Choroid plexus epithelial cell (primary cell): ENCODE measurements around the gene ABHD2.

Experiments
- DNase-seq: peaks from one replicate; pipeline ENCODE4 v3.0.0-alpha.2; 2010; ENCODE audit warnings: low read depth
- H3K4me3 ChIP-seq: 2 replicates; pipeline ENCODE4 v1.5.1; 2011; ENCODE audit warnings: low read depth, mild to moderate bottlenecking, control low read depth, low read length, moderate library complexity
- CTCF ChIP-seq: conservative IDR thresholded peaks from 2 replicates; pipeline ENCODE4 v1.5.1; 2011; ENCODE audit warnings: low read depth, mild to moderate bottlenecking, control low read depth, inconsistent platforms, low read length, moderate library complexity

The ABHD2 gene

GRCh38 chr15:89142423-89142822, 54.2 kb downstream of the ABHD2 start:
- no peak overlapping the region for H3K4me3 ChIP-seq
- DNase-seq: no peak
- no peak for TF ChIP-seq CTCF

GRCh38 chr15:89143503-89144162, 55.4 kb downstream of the ABHD2 start:
- peak; percentile 86 for DNase-seq
- no peak overlapping the region for H3K4me3 ChIP-seq
- no peak for TF ChIP-seq CTCF

- no peak for DNase-seq
- no peak overlapping the region for H3K4me3 ChIP-seq
- TF ChIP-seq CTCF: no peak
These were observed 56.2 kb downstream of the ABHD2 start for GRCh38 chr15:89144491-89144890.

- DNase-seq: no peak
- no peak for TF ChIP-seq CTCF
- no peak overlapping the region for H3K4me3 ChIP-seq
These were observed 58.1 kb downstream of the ABHD2 start for GRCh38 chr15:89146366-89146765.

GRCh38 chr15:89148126-89148525, 59.9 kb downstream of the ABHD2 start:
- DNase-seq: no peak
- H3K4me3 ChIP-seq: no peak overlapping the region
- no peak for TF ChIP-seq CTCF

GRCh38 chr15:89149501-89150101, 61.3 kb downstream of the ABHD2 start:
- TF ChIP-seq CTCF: no peak
- no peak for DNase-seq
- no peak overlapping the region for H3K4me3 ChIP-seq

- TF ChIP-seq CTCF: no peak
- no peak for DNase-seq
- no peak overlapping the region for H3K4me3 ChIP-seq
These were observed 62.0 kb downstream of the ABHD2 start for GRCh38 chr15:89150287-89150686.
